ENCODE results near the gene NAAA.

DNA sequence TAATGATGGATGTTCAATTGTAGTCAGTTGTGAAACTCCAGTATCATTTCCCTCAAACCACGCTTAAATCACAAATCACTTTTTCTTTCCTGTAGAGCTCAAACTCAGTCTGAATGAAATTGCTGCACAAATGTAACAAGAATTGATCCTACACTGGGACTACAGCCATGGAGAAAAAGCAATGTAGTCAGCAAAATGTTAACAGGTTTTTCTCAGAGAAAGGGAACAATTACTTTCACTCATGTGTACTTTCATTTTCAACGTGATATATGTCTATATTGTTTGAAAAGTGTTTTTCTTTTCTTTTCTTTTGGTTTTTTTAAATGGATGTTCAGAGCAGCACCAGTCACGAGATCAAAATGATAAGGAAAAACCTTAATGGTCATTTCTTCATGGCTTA is 27.3 kb upstream of the NAAA start:
- TF ChIP-seq, protein P1, sequence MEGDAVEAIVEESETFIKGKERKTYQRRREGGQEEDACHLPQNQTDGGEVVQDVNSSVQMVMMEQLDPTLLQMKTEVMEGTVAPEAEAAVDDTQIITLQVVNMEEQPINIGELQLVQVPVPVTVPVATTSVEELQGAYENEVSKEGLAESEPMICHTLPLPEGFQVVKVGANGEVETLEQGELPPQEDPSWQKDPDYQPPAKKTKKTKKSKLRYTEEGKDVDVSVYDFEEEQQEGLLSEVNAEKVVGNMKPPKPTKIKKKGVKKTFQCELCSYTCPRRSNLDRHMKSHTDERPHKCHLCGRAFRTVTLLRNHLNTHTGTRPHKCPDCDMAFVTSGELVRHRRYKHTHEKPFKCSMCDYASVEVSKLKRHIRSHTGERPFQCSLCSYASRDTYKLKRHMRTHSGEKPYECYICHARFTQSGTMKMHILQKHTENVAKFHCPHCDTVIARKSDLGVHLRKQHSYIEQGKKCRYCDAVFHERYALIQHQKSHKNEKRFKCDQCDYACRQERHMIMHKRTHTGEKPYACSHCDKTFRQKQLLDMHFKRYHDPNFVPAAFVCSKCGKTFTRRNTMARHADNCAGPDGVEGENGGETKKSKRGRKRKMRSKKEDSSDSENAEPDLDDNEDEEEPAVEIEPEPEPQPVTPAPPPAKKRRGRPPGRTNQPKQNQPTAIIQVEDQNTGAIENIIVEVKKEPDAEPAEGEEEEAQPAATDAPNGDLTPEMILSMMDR (conservative IDR thresholded peaks at IDR 0.05 in 1 of 2, IDR thresholded peaks at IDR 0.05 in 1 of 2; ENCODE audit: extremely low read depth in 1 of 2, insufficient read depth in 1 of 2, low read depth in 1 of 2, low read length in 2 of 2), result no peak
- TF ChIP-seq EZH2 (IDR thresholded peaks at IDR 0.05; ENCODE audit: borderline replicate concordance, low read length), result no peak
